Adrenal gland (tissue), 5 donors: ENCODE data around the gene SUSD3.

ENCODE experiments used
- CTCF ChIP-seq, 6 experiments: fragments of 450-650 bp in 4 of 6; fragments of 200-600 bp in 2 of 6; sonication (generic) in 1 of 6; IDR thresholded peaks; 1 replicate in 5 of 6; 2 replicates in 1 of 6; pipeline versions ENCODE4 v1.5.1 to v1.8.0; 2016 to 2021; ENCODE audit warnings: antibody characterized with exemption in 6 of 6, mild to moderate bottlenecking in 2 of 6, moderate library complexity in 1 of 6
- POLR2A ChIP-seq, 2 donors: fragments of 450-650 bp; IDR thresholded peaks; one replicate each; pipeline ENCODE4 v1.6.1; 2017; ENCODE audit warnings: antibody characterized with exemption in 2 of 2, mild to moderate bottlenecking in 2 of 2, moderate library complexity in 1 of 2
- donor health status: DM: no; HTN: no; CAD: no.

- peak; percentile 43 to 82 (median 62) for TF ChIP-seq CTCF (IDR thresholded peaks at IDR 0.05)
- TF ChIP-seq POLR2A (IDR thresholded peaks at IDR 0.05), result peak in 1 of 2 donors; percentile 67
These were observed 61.7 kb downstream of the SUSD3 start for GRCh38 chr9:93119953-93120845.
